GM19238 (cell line): ENCODE data around the gene TNNC1.

Experiments
- DNase-seq: peaks from one replicate; pipeline ENCODE4 v3.0.0; 2011; ENCODE audit warnings: low spot score; ENCODE audit not compliant: insufficient read length

TNNC1 gene

GRCh38 chr3:52443791-52444687 is 9.8 kb downstream of the TNNC1 start:
- DNase-seq: no peak

GRCh38 chr3:52443268-52443610 is 10.6 kb downstream of the TNNC1 start:
- no peak for DNase-seq

- no peak for DNase-seq
These were observed 11.2 kb downstream of the TNNC1 start for GRCh38 chr3:52442409-52443267.

- no peak for DNase-seq
These were observed 12.0 kb downstream of the TNNC1 start for GRCh38 chr3:52441772-52442332.

- DNase-seq: no peak
These were observed 12.6 kb downstream of the TNNC1 start for GRCh38 chr3:52441091-52441771.

GRCh38 chr3:52440671-52441070 is 13.2 kb downstream of the TNNC1 start:
- no peak for DNase-seq

- DNase-seq: no peak
These were observed 13.6 kb downstream of the TNNC1 start for GRCh38 chr3:52440249-52440551.

GRCh38 chr3:52439426-52440248 is 14.2 kb downstream of the TNNC1 start:
- no peak for DNase-seq

GRCh38 chr3:52438579-52439425 is 15.0 kb downstream of the TNNC1 start:
- no peak for DNase-seq

GRCh38 chr3:52438104-52438376 is 15.8 kb downstream of the TNNC1 start:
- DNase-seq: no peak

GRCh38 chr3:52437326-52438103 is 16.3 kb downstream of the TNNC1 start:
- DNase-seq: no peak

GRCh38 chr3:52436500-52437149 is 17.2 kb downstream of the TNNC1 start:
- no peak for DNase-seq

- DNase-seq: no peak
These were observed 18.4 kb downstream of the TNNC1 start for GRCh38 chr3:52435246-52436101.

GRCh38 chr3:52434491-52435115 is 19.2 kb downstream of the TNNC1 start:
- no peak for DNase-seq

- no peak for DNase-seq
These were observed 19.8 kb downstream of the TNNC1 start for GRCh38 chr3:52433996-52434479.

- no peak for DNase-seq
These were observed 20.4 kb downstream of the TNNC1 start for GRCh38 chr3:52433328-52433995.

GRCh38 chr3:52432691-52433141 is 21.1 kb downstream of the TNNC1 start:
- no peak for DNase-seq
